ENCODE data around the gene CFAP221. TPM values are rescaled to one million over a fixed set of nuclear protein-coding genes. Genes with fewer than 3 reads are reported as not detected.
A peak's percentile ranks its signal among the peaks of the same experiment; 100 is the strongest.

Gene CFAP221
- total RNA-seq, 2 experiments from 2014 or later = not detected

GRCh38 chr2:119527999-119528398 is 16.2 kb upstream of the CFAP221 start:
- POLR2A ChIA-PET = no interaction called here
- H2AFZ ChIP-seq (ENCODE audit: low read length) = no peak overlapping the region
- no peak overlapping the region for H3K27ac ChIP-seq (ENCODE audit: low read depth, low read length, poor library complexity, severe bottlenecking)
- peaks cover 1% of the 10 kb centered on the region; the same call in 1 of the 2 replicates for H3K9me3 ChIP-seq (ENCODE audit: low read length)
- H3K4me1 ChIP-seq (ENCODE audit: insufficient read depth, low read length, poor library complexity, severe bottlenecking) = no peaks in the 10 kb centered on the region
- H3K4me3 ChIP-seq (ENCODE audit: low read depth, low read length, poor library complexity, severe bottlenecking) = no peak overlapping the region
- CTCF ChIA-PET (ENCODE audit: unreplicated experiment) = no interaction called here
- no peaks in the 10 kb centered on the region for H4K20me1 ChIP-seq (ENCODE audit: insufficient read depth, low read length)
- DNase-seq (ENCODE audit: low spot score) = no peak
- intact Hi-C loops (cut with micrococcal nuclease; ENCODE audit: unreplicated experiment) = no loop called here
- H3K9me2 ChIP-seq (ENCODE audit: insufficient read depth, low read length) = no peaks in the 10 kb centered on the region
- H3K36me3 ChIP-seq (ENCODE audit: insufficient read depth, low read length) = no peaks in the 10 kb centered on the region
- BruUV-seq (replicated peaks) = no TSS peak
- no peaks in the 10 kb centered on the region for H3K79me2 ChIP-seq (ENCODE audit: insufficient read depth, low read depth, low read length)
- TF ChIP-seq, protein P1, sequence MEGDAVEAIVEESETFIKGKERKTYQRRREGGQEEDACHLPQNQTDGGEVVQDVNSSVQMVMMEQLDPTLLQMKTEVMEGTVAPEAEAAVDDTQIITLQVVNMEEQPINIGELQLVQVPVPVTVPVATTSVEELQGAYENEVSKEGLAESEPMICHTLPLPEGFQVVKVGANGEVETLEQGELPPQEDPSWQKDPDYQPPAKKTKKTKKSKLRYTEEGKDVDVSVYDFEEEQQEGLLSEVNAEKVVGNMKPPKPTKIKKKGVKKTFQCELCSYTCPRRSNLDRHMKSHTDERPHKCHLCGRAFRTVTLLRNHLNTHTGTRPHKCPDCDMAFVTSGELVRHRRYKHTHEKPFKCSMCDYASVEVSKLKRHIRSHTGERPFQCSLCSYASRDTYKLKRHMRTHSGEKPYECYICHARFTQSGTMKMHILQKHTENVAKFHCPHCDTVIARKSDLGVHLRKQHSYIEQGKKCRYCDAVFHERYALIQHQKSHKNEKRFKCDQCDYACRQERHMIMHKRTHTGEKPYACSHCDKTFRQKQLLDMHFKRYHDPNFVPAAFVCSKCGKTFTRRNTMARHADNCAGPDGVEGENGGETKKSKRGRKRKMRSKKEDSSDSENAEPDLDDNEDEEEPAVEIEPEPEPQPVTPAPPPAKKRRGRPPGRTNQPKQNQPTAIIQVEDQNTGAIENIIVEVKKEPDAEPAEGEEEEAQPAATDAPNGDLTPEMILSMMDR (conservative IDR thresholded peaks at IDR 0.05; ENCODE audit: low read length) = no peak
- no peak for TF ChIP-seq EZH2phosphoT487 (IDR thresholded peaks at IDR 0.05; ENCODE audit: borderline replicate concordance, low read depth, low read length)
- no peak overlapping the region for H3K4me2 ChIP-seq (ENCODE audit: low read length)

- intact Hi-C loops (cut with micrococcal nuclease; ENCODE audit: unreplicated experiment) = no loop called here
- ChIA-PET POLR2A (interaction anchor here (0.9 kb wide), 1 partner anchor 1067 kb away, joined by 3 read pairs; no protein-coding TSS in a partner anchor), CTCF (ENCODE audit: unreplicated experiment) (no interaction called here)
- H3K9me3 ChIP-seq (ENCODE audit: low read length) = peaks cover 11% of the 10 kb centered on the region; the same call in 1 of the 2 replicates
- peak; percentile 21 for DNase-seq (ENCODE audit: low spot score)
- no peak overlapping the region for H3K4me2 ChIP-seq (ENCODE audit: low read length)
- TF ChIP-seq EZH2phosphoT487 (IDR thresholded peaks at IDR 0.05; ENCODE audit: borderline replicate concordance, low read depth, low read length) = no peak
- TF ChIP-seq, protein P1 (conservative IDR thresholded peaks at IDR 0.05; ENCODE audit: low read length) = peak; percentile 60
- H4K20me1 ChIP-seq (ENCODE audit: insufficient read depth, low read length) = no peaks in the 10 kb centered on the region
- no TSS peak for BruUV-seq (replicated peaks)
- no peak overlapping the region for H3K27ac ChIP-seq (ENCODE audit: low read depth, low read length, poor library complexity, severe bottlenecking)
- H3K4me1 ChIP-seq (ENCODE audit: insufficient read depth, low read length, poor library complexity, severe bottlenecking) = no peaks in the 10 kb centered on the region
- no peaks in the 10 kb centered on the region for H3K9me2 ChIP-seq (ENCODE audit: insufficient read depth, low read length)
- no peak overlapping the region for H2AFZ ChIP-seq (ENCODE audit: low read length)
- H3K79me2 ChIP-seq (ENCODE audit: insufficient read depth, low read depth, low read length) = no peaks in the 10 kb centered on the region
- no peaks in the 10 kb centered on the region for H3K36me3 ChIP-seq (ENCODE audit: insufficient read depth, low read length)
- H3K4me3 ChIP-seq (ENCODE audit: low read depth, low read length, poor library complexity, severe bottlenecking) = no peak overlapping the region
Measured at GRCh38 chr2:119531292-119531691, 13.0 kb upstream of the CFAP221 start.

- Histone ChIP-seq H3K27ac (ENCODE audit: low read depth, low read length, poor library complexity, severe bottlenecking) (no peak overlapping the region), H4K20me1 (ENCODE audit: insufficient read depth, low read length) (no peaks in the 10 kb centered on the region), H3K4me1 (ENCODE audit: insufficient read depth, low read length, poor library complexity, severe bottlenecking) (no peaks in the 10 kb centered on the region), H3K9me2 (ENCODE audit: insufficient read depth, low read length) (no peaks in the 10 kb centered on the region), H3K4me2 (ENCODE audit: low read length) (no peak overlapping the region), H3K79me2 (ENCODE audit: insufficient read depth, low read depth, low read length) (no peaks in the 10 kb centered on the region), H2AFZ (ENCODE audit: low read length) (no peak overlapping the region), H3K9me3 (ENCODE audit: low read length) (peaks cover 11% of the 10 kb centered on the region; the same call in 1 of the 2 replicates), H3K4me3 (ENCODE audit: low read depth, low read length, poor library complexity, severe bottlenecking) (no peak overlapping the region), H3K36me3 (ENCODE audit: insufficient read depth, low read length) (no peaks in the 10 kb centered on the region)
- CTCF ChIA-PET (ENCODE audit: unreplicated experiment) = no interaction called here
- BruUV-seq (replicated peaks) = no TSS peak
- DNase-seq (ENCODE audit: low spot score) = no peak
- TF ChIP-seq EZH2phosphoT487 (IDR thresholded peaks at IDR 0.05; ENCODE audit: borderline replicate concordance, low read depth, low read length) = no peak
- TF ChIP-seq, protein P1 (conservative IDR thresholded peaks at IDR 0.05; ENCODE audit: low read length) = no peak
- POLR2A ChIA-PET = no interaction called here
- intact Hi-C loops (cut with micrococcal nuclease; ENCODE audit: unreplicated experiment) = no loop called here
Measured at GRCh38 chr2:119533560-119533959, 10.7 kb upstream of the CFAP221 start.
